ENCODE measurements around the gene KCTD16. TPM values are rescaled to one million over a fixed set of nuclear protein-coding genes. Genes with fewer than 3 reads are reported as not detected.

The KCTD16 gene
- total and polyA plus RNA-seq, 2 donors from 2014 or later, result 0.24 to 2.5 TPM

GRCh38 chr5:144130306-144130705 lies 40.4 kb upstream of the KCTD16 start:
- Histone ChIP-seq H3K4me3 (ENCODE audit: low read length in 3 of 3) (no peak overlapping the region), H3K27me3 (ENCODE audit: control insufficient read depth, insufficient read depth, low read length) (no peaks in the 10 kb centered on the region), H3K36me3 (ENCODE audit: control insufficient read depth in 2 of 3, insufficient read depth in 3 of 3, low read length in 3 of 3) (no peaks in the 10 kb centered on the region), H3K27ac (ENCODE audit: low read depth in 2 of 2, low read length in 2 of 2) (no peak overlapping the region), H3K4me1 (ENCODE audit: control insufficient read depth in 2 of 3, insufficient read depth in 2 of 3, low read depth in 1 of 3, low read length in 3 of 3) (no peaks in the 10 kb centered on the region), H3K9ac (ENCODE audit: low read length in 3 of 3) (no peak overlapping the region), H3K9me3 (ENCODE audit: control insufficient read depth in 2 of 3, insufficient read depth in 1 of 3, low read length in 3 of 3) (no peaks in the 10 kb centered on the region)
- FAIRE-seq (no peak), DNase-seq (no peak)
- TF ChIP-seq CTCF (IDR thresholded peaks at IDR 0.05; ENCODE audit: borderline replicate concordance, extremely low read depth, insufficient read depth), result no peak
- intact Hi-C loops (cut with DNase I), result no loop called here

DNA sequence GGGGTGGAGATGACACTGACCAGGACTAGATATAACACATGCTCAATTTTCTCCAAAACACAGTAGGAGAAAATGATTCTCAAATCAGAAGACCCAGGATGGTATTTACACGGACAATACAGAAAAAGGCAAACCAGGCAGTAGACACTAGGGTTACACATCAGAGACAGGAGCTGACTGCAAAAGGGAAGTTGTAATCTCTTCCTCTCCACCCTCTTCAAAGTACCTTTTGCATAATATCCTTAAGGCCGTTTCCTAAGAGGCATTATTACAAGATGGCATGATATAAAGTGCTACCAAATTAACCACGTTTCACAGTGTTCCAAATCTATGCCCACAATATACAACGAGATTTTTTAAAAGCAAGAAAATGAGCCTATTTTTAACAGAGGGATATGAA lies 39.4 kb upstream of the KCTD16 start:
- no peak for TF ChIP-seq CTCF (IDR thresholded peaks at IDR 0.05; ENCODE audit: borderline replicate concordance, extremely low read depth, insufficient read depth)
- Histone ChIP-seq H3K36me3 (ENCODE audit: control insufficient read depth in 2 of 3, insufficient read depth in 3 of 3, low read length in 3 of 3) (no peaks in the 10 kb centered on the region), H3K9ac (ENCODE audit: low read length in 3 of 3) (no peak overlapping the region), H3K4me1 (ENCODE audit: control insufficient read depth in 2 of 3, insufficient read depth in 2 of 3, low read depth in 1 of 3, low read length in 3 of 3) (no peaks in the 10 kb centered on the region), H3K9me3 (ENCODE audit: control insufficient read depth in 2 of 3, insufficient read depth in 1 of 3, low read length in 3 of 3) (no peaks in the 10 kb centered on the region), H3K27ac (ENCODE audit: low read depth in 2 of 2, low read length in 2 of 2) (no peak overlapping the region), H3K27me3 (ENCODE audit: control insufficient read depth, insufficient read depth, low read length) (no peaks in the 10 kb centered on the region), H3K4me3 (ENCODE audit: low read length in 3 of 3) (no peak overlapping the region)
- DNase-seq (no peak), FAIRE-seq (no peak)
- intact Hi-C loops (cut with DNase I), result no loop called here

DNA sequence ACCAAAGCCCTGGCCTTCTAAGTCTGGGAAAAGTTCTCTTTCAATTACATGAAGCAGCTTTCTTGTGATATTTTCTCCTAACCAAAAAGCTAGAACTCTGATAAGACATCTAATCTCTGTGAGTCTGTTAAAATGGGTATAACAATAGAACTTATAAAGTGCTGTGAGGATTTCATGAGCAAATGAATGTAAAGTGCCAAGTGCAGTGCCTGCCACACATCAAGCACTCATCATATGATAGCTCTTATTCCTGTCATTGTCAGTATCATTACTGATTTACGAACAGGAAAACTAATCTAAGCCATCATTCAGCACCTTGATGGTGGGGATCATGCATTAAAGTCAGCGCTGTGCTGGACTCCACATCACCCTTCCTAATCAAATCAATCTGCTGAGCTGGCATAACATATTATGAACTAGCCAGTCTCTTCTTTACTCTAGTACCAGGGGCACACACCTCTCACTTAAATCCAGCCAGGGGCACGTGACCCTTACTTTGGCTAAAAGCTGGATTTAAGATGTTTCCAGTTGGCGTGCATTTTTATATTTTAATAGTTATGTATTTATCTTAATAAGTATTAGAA lies 37.5 kb upstream of the KCTD16 start:
- no peak overlapping the region for H3K9ac ChIP-seq (ENCODE audit: low read length in 3 of 3)
- H3K4me1 ChIP-seq (ENCODE audit: control insufficient read depth in 2 of 3, insufficient read depth in 2 of 3, low read depth in 1 of 3, low read length in 3 of 3), result no peaks in the 10 kb centered on the region
- no peaks in the 10 kb centered on the region for H3K36me3 ChIP-seq (ENCODE audit: control insufficient read depth in 2 of 3, insufficient read depth in 3 of 3, low read length in 3 of 3)
- no peaks in the 10 kb centered on the region for H3K9me3 ChIP-seq (ENCODE audit: control insufficient read depth in 2 of 3, insufficient read depth in 1 of 3, low read length in 3 of 3)
- DNase-seq, result no peak
- H3K4me3 ChIP-seq (ENCODE audit: low read length in 3 of 3), result no peak overlapping the region
- intact Hi-C loops (cut with DNase I), result no loop called here
- no peak for FAIRE-seq
- no peak overlapping the region for H3K27ac ChIP-seq (ENCODE audit: low read depth in 2 of 2, low read length in 2 of 2)
- no peaks in the 10 kb centered on the region for H3K27me3 ChIP-seq (ENCODE audit: control insufficient read depth, insufficient read depth, low read length)
- no peak for TF ChIP-seq CTCF (IDR thresholded peaks at IDR 0.05; ENCODE audit: borderline replicate concordance, extremely low read depth, insufficient read depth)
